ENCODE data around the gene TMEM109. TPM values are rescaled to one million over a fixed set of nuclear protein-coding genes. Genes with fewer than 3 reads are reported as not detected.
A peak's percentile ranks its signal among the peaks of the same experiment; 100 is the strongest.

Gene TMEM109
- total RNA-seq, 1 experiment from 2014 or later = 77.7 TPM

DNA sequence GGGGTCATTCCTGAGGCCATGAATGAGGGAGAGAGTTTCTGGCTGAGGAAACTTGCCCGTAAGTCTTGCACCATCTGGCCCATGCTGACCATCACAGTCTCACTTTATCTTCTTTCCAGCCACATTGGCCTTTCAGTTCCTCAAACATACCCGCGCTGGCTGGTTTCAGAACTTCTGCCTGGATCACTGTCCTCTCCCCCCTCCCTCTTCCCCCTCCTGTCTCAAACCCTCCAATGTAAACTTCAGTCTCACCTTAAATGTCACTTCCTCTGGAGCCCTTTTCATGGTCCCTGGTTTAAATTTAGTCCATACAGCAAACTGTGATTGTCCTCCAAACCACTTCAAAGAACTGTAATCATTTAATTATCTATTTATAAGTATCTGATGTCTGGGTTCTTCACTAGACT, 3.7 kb upstream of the TMEM109 start:
- DNase-seq (ENCODE audit: low read depth) = no peak

DNA sequence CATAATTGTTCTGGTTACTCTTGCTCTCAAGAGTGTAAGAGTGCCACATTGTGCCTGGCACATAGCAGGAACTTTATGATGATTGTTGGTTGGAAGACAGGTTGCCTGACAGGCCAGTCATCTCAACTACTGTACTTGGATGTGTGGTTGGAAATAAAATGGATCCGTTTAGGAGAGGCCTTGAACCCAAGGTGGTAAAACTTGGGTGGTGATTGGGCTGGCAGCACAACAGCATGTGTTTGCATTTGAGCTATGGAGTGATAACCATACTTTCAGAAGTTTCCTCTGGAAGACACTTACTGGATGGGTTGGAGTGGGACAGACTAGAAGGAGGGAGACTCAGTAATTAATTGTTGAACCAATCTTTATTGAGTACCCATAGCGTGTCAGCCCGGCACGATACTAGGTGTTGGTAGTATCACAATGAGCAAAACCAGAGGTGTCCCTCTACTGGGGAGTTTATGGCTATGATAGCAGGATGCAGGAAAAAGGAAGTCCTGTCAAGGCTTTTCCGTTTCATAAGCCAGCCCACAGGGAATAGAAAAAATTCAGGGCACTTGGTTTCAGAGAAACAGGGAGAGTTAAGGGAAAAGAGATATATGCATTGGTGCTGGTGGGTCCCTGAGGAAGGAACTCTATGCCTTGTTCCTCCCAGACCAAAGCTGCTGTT, 3.1 kb upstream of the TMEM109 start:
- no peak for DNase-seq (ENCODE audit: low read depth)

DNA sequence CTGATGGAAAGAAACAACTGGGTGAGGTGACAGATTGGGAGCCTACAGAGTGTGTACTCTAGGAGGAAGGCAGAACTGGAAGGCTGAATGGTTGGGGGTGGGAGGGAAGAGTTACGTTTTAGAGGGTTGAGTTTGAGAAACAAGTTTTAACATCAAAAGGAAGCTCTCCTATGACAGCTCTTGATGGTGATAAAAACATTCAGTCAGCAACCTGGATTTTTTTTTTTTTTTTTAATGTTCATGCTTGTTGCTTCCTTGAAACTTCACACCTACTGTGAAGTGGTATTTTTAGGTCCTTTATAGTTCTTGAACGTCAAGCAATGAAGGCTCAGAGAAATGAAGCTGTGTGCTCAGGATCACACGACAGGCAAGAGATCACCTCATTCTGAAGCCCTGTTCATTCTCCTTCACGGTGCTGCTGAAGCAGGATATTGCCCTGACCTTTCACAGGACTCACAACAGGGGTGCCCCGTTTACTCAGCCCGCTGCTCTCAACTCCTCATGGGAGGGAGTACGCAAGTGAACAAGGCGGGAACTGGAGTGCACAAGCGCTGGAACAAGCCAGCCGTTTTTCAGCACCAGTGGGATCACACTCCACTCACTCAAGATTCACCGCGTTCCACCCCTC, 1.6 kb upstream of the TMEM109 start:
- DNase-seq (ENCODE audit: low read depth) = no peak

DNA sequence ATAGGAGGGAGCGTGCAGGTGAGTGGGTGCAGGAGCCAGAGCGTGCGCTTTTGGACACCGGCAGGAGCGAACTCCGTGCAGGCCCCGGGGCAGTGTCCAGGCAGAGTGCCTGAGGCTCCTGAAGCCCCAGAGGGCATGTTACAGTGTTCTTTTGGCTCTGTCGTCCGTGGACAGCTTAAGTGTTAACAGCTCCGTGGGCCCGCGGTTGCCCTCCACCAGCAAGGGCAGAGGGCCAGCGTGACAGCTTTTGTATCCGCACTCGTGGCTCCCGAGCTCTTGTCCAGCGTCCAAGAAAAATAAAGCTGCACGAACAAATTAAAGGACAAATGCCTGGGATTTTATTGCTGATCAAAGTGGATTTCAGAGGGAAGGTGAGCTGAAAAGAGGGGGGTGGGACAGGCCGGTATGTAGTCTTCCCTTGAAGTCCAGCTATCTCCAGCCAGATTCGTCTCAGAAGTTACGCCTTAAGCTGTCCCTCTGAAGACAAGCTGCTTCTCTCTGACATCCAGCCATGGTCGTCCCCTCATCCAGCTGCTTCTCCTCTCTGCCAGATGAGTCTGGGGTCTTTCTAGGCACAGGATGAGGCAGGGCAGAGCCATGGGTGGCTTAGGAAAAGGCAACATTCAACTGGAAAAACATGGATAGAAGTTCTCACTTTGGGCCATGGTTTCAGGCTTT, 968 bp upstream of the TMEM109 start:
- DNase-seq (ENCODE audit: low read depth) = no peak

DNA sequence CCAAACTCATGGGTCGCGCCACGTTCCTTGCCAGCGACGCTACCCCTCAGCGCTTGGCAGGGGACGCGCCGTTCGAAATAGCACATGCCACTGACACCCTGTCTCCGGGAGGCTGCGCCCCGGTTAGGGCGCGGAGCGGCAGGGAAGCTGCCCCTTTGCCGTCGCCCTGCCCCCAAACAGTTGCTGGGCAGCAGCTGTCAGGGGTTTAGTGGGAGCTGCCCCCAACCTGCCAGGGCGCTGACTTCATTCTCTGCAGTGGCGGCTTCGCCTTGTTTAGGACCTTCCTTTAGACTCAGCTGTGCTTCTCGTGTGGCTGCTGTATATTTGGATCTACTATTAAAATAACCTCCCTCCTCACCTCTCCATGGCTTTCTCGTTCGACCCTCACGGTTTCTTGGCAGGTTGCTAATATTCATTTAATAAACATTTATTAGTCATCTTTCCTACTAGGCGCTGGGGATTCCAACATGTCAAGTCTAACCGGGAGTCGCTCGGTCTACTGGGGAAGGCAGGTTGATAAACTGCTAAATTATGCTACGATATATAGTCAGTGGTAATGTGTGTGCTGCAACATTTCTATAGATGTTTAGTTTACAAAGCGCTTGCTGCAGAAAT, 782 bp downstream of the TMEM109 start:
- peak; percentile 56 for DNase-seq (ENCODE audit: low read depth)

DNA sequence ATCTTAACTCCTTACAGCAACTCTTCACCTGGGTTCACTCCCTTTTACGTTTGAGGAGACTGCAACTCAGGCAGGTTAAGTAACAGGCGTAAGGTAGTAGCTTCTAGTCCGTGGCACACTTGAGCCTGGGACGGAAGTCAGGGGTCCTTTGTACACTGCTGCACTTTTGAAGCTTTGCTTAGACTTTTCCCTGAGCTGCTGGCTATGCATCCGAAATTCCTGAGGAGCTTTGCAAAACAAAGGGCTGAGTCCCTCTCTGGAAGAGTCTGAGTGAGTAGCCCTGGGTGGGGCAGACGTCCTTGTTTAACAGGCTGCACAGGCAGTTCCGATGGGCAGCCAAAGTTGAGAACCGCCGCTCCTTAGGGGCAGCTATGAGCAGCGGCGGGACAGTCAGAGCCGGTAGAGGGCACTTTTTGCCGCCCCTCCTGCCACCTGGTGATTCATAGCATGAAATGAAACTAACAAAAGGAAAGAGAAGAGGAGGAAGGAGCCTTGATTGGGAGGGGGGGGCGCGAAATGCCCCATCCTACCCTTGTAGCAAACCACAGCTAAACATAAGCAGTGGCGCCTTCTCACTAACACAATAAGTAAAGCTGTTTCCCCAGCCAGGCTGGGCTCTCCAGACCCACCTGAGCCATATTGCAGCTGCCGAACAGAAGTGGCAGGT, 1.4 kb downstream of the TMEM109 start:
- peak; percentile 84 for DNase-seq (ENCODE audit: low read depth)

DNA sequence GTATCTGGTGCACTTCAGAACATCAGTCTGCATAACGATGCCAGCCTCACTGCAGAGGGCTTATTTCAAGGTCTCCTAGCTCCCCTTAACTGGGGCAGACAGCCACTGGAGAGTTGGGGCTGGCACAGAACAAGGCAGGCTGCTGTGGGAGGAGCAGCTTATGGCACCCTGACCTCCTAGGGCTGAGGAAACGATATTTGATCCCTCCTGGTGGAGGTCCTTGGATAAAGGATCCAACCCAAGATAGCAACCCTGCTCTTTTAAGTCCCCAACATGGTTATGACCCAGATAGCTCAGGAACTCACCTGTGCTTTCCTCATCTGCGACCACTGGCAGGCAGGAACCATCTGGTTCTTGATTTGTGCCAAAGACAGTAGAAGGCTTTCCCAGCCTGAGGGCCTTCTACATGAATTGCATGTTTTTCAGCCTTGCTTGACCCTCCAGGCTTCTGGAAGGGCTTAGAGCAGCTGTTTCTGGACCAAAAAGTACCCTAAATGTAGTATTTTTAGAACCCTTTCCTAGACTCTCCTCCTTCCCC, 2.8 kb downstream of the TMEM109 start:
- DNase-seq (ENCODE audit: low read depth) = no peak

DNA sequence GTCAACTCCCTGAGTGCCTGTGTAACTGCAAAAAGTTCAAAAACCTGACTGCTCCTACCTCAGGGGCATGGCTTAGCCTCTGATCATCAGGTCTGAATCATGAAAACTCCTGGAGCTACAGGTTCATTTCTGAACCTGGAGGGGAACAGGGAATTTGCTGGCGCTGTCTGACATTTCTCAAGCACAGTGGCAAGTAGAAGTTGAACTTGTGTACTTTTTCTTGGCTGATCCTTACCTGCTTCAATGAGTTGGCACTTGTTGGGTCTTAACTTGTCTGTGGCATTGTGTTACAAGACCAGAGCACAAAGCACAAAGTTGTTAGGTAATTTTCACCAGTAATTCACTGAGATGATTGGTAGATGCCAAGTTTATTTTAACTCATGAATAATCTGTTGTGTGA, 3.3 kb downstream of the TMEM109 start:
- DNase-seq (ENCODE audit: low read depth) = no peak

DNA sequence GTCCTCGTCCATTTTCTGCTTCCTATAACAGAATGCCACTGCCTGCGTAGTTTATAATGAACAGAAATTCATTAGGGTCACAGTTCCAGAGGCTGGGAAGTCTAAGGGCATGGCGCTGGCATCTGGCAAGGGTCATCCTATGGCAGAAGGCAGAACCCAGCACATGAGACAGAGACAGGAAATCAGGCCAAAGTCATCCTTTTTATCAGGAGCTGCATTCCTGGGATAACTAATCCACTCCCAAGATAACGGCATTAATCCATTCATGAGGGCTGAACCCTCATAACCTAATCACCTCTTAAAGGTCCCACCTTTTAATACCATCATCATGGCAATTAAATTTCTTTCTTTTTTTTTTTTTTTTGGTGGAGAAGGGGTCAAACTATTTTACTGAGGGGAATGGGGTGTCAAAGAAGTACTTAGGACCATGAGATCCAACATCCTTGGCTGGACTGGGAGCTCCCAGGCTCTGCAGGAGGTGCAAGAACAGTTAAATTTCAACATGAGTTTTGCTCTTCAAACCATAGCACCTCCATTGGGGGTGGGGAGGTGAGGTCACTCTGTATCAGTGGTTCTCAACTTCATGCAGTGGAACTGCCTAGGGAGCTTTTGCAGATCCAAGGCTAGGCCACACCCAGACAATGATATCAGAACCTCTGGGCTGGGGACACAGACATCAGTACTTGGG, 4.4 kb downstream of the TMEM109 start:
- DNase-seq (ENCODE audit: low read depth) = no peak

DNA sequence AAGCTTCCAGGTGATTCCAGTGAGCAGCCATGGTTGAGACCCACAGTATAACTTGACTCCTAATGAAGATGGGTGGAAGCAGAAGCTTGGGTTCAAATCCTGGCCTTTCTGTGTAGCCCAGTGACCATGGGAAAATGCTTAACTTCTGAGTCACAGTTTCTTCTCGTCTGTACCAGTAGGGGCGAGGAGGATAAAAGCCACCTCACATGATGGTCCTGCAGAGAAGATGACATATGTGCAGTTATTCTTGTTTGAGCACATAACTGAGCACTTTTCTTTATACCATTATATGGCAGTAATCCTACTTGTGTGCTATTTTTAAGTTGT, 4.9 kb downstream of the TMEM109 start:
- DNase-seq (ENCODE audit: low read depth) = peak; percentile 57

DNA sequence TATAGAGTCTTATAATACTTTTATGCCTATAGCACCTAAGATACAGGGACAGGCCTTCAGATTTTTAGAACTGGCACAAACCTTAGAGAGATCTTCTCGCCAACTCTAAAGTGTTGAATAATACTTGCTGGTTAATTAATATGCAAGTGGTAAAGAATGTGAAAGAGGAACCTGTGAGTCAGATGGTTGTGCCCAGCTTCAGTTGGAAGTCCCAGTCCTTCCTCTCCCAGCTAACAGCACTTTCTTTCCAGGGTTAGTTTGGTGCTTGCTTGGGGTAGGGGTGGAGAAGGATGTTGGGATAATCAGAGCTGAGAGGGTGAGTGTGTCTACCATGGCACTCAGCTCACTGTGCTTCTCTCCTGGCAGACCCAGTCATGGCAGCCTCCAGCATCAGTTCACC, 5.4 kb downstream of the TMEM109 start:
- DNase-seq (ENCODE audit: low read depth) = no peak

DNA sequence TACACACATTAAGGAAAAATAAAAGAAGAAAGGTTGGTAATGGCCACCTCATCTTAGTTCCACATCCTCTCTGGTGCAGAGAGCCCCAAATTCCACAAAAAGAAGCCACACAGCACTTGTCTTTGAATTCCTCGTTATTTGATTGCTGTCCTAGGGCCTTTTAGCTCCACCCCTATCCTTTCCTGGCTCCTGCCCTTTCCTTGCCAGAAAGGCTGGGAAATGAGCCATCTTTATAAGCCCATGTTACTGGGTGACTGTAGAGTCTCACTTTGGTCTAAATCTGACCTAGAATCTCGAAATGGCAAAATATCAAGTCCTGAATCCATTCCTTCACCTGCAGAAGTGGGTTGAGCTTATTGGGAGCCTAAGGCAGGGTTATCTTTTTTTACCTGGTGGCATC, 6.0 kb downstream of the TMEM109 start:
- no peak for DNase-seq (ENCODE audit: low read depth)

DNA sequence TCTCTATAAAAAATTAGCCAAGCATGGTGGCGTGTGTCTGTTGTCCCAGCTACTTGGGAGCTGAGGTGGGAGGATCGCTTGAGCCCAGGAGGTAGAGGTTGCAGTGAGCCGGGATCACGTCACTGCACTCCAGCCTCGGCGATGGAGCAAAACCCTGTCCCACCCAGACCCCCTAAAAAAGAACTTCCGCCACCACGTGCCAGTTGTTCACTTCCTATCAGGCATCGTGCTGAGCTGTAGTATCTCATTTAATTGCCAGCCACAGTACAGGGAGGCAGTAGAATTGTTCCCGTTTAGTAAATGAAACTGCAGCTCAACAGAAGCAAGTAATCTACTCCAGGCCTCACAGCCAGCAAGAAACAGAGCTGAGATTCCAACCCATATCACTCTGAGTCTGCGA, 7.3 kb downstream of the TMEM109 start:
- DNase-seq (ENCODE audit: low read depth) = no peak

DNA sequence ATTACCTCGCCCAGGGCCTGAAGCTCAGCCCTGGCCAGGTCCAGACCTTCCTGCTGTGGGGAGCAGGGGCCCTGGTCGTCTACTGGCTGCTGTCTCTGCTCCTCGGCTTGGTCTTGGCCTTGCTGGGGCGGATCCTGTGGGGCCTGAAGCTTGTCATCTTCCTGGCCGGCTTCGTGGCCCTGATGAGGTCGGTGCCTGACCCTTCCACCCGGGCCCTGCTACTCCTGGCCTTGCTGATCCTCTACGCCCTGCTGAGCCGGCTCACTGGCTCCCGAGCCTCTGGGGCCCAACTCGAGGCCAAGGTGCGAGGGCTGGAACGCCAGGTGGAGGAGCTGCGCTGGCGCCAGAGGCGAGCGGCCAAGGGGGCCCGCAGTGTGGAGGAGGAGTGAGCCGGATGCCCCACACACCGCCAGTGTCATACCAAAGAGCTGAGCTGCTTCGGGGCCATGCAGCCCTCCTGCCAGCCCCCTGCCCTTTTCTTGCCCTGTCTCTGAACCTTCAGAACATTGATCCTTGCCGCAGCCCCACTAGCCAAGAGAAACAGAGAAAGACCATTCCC, 7.9 kb downstream of the TMEM109 start:
- DNase-seq (ENCODE audit: low read depth) = no peak

DNA sequence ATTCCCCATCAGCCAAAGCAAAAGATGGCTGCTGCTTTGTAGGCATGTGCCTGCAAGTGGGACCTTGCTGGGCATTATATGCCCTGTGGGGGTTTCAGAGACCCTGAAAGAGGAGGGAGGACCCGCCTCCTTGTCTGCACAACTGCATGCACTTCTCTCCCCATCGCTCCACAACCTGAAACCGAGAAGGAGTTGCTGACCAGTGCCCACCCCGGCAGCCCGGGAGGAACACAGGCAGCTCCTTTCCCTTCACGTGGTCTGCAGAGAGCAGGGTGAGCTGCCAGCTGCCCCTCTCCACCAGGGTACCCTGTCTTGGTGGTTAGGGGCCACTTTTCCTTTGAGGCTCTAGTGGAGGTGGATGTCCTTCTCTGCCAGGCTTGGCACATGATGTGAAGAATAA, 8.9 kb downstream of the TMEM109 start:
- no peak for DNase-seq (ENCODE audit: low read depth)

DNA sequence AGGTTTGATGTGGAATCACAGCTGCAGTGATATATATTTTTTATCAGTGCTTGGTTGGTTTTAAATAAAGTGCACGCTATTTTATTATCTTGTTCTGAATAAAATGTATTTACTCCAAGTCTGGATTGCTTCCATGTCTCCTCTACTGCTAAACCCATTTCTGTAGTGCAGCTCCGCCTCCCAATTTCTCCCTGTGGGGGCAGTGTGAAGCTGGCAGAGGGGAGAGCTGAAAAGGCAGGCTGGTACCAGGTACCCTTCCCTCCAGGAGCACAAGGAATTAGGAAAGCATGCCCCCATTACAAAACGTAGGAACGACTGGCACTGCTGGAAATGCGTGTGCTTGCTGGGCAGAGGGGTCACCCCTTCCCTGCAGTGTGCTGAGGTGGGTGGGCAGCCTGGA, 9.4 kb downstream of the TMEM109 start:
- no peak for DNase-seq (ENCODE audit: low read depth)

DNA sequence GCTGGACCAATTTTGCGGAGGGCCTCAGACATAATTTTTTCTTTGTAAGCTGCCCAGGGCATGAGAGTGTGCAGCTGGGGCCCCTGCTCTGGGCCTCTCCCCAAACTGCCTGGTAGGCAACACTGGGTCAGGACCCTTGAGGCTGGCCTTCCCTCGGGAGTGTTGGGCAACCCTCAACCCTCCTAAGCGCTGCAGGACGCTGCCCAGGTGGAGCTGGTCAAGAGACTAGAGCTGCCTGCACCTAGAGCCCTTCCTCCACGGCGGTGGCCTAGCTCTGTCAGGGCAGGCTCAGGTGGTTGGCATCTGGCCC, 9.8 kb downstream of the TMEM109 start:
- DNase-seq (ENCODE audit: low read depth) = no peak

DNA sequence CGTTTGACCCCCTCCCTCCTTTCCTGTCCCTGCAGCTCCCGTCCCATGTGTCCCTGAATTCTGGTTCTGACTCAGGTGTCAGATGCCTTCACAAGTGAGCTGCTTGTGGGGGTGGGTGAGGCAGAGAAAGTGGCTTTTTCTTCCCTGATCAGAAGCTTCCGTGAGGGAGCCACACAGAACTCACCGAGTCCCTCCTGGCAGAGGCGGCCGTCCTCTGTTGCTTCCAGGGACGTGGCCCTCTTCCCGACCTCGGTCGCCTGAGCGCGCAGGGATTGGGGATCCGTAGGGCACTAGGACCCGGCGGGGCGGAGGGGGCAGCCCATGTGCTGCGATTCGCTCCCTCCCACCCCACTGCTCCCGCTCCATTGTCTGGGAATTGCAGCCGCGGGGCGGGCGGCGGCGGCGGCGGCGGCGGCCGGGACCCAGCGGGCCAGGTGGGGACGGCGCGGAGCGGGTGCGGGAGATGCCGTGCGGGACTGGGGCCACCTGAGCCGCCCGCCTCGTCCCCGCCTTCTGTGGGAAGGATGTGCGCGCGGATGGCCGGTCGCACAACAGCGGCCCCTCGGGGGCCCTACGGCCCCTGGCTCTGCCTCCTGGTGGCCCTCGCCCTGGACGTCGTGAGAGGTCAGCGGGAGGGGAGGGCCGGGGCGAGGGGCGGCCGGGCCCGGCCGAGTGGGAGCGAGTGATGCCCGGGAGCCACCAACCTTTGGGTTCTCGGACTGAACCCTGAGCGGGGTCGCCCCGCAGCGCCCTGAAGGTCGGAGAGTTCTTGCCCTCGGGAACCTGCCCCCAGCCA, 10.3 kb downstream of the TMEM109 start, which contains the start of gene TMEM132A:
TSS of gene TMEM132A (plus strand) at position 351 of the 796 bp plus-strand sequence. CDS start at position 525, 174 bp downstream.
- DNase-seq (ENCODE audit: low read depth) = peak; percentile 65

DNA sequence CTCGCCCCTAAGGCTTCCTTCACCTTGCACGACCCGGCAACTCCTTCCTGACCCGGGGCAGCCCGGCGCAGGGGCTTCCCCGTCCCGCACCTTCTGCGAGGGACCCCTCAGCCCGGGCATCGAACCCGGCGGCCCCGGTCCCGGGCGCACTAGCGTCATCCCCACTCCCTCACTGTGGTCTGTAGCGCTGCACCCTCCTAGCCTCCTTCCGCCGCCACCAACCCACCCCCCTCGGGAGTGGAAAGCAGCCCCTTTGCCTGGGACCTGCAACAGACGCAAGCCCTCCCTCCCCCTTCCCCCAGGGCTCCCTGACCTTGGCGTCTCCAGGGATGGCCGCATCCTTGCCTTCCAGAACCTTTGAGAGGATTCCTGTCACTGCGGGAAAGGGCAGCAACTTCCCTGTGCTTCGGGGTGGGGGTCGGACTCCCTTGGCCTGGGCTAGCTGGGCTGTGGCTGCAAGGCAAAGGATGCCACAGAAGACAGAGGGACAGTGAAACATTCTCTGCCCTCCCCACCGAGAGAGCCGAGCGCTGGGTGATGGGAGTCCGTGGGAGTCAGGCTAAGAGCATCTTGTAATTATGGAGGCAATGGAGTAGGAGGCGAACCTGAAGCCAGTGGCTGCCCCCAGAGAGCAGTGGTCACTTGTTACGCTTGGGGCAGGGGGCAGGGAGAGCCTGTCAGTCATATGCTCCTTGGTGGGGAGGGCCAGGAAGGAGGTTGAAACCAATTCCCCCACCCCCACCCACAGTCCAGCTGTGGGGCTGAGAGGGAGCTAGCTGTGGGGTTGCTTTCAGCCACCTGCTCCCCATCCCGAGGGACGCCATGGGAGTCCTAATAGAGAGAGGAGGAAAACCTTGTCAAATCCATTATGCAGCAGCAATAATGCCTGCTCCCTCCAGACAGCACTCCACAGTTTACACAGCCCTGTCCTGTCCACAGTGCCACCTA, 11.2 kb downstream of the TMEM109 start:
- DNase-seq (ENCODE audit: low read depth) = no peak

All from M059J (cell line).